IMR-90 (cell line): ENCODE results near the gene SSX2IP. TPM values are rescaled to one million over a fixed set of nuclear protein-coding genes. Genes with fewer than 3 reads are reported as not detected.
A peak's percentile ranks its signal among the peaks of the same experiment; 100 is the strongest.

Experiments
- ATAC-seq: fragments of 200-7000 bp; cut with Tn5 transposase; 2 replicates; pipeline ENCODE4 v1.9.1; 2020; ENCODE audit warnings: low read depth, mild to moderate bottlenecking, moderate library complexity
- BruUV-seq: library from RNA; stranded (reverse); fragments of 400-500 nt; replicated peaks from 2 replicates; lab custom pipeline; 2021; lab: Mats Ljungman, UMichigan
- CTCF ChIA-PET: fragments of 300-600 bp; formaldehyde crosslinking; extraction: SDS; loops from one replicate; lab custom pipeline; 2021; ENCODE audit warnings: antibody characterized with exemption; lab: Yijun Ruan, JAX
- POLR2A ChIA-PET: fragments of 300-600 bp; sonication (Branson Sonifier 250); formaldehyde crosslinking; loops from one replicate; lab custom pipeline; 2022; ENCODE audit warnings: antibody characterized with exemption; ENCODE audit not compliant: unreplicated experiment; lab: Charles Lee
- DNase-seq: peaks from one replicate; pipeline ENCODE4 v3.0.0; 2013
- H2AFZ ChIP-seq: replicated peaks from 2 replicates; pipeline ENCODE3; 2013; ENCODE audit warnings: low read length, mild to moderate bottlenecking; ENCODE audit not compliant: poor library complexity
- H2AK5ac ChIP-seq: 2 replicates; pipeline ENCODE4 v1.6.1; 2013; ENCODE audit warnings: low read depth, low read length, inconsistent platforms
- H2AK9ac ChIP-seq: replicated peaks from 2 replicates; pipeline ENCODE3; 2013; ENCODE audit warnings: mild to moderate bottlenecking, low read depth, low read length, moderate library complexity; ENCODE audit not compliant: poor library complexity
- H2BK120ac ChIP-seq: 2 replicates; pipeline ENCODE4 v1.6.1; 2013; ENCODE audit warnings: low read depth, low read length, inconsistent platforms
- H2BK15ac ChIP-seq: 3 replicates; pipeline ENCODE4 v1.6.1; 2013; ENCODE audit warnings: low read depth, low read length, inconsistent platforms
- H2BK20ac ChIP-seq: 2 replicates; pipeline ENCODE4 v1.6.1; 2013; ENCODE audit warnings: low read depth, mild to moderate bottlenecking, inconsistent platforms, low read length, moderate library complexity
- H2BK5ac ChIP-seq: 2 replicates; pipeline ENCODE4 v1.6.1; 2013; ENCODE audit warnings: mild to moderate bottlenecking, low read depth, low read length, inconsistent platforms; ENCODE audit not compliant: poor library complexity, severe bottlenecking
- H3K14ac ChIP-seq: replicated peaks from 2 replicates; pipeline ENCODE4 v1.6.1; 2013; ENCODE audit warnings: low read depth, low read length, inconsistent platforms
- H3K18ac ChIP-seq: 2 replicates; pipeline ENCODE4 v1.6.1; 2013; ENCODE audit warnings: low read depth, low read length, control low read depth
- H3K23ac ChIP-seq: 2 replicates; pipeline ENCODE4 v1.6.1; 2013; ENCODE audit warnings: low read depth, low read length, inconsistent platforms
- H3K27ac ChIP-seq: 2 replicates; pipeline ENCODE4 v1.5.1; 2013; ENCODE audit warnings: mild to moderate bottlenecking, control low read depth, low read length; ENCODE audit not compliant: insufficient read depth
- H3K27me3 ChIP-seq: 2 replicates; pipeline ENCODE4 v1.6.1; 2013; ENCODE audit warnings: low read length; ENCODE audit not compliant: control insufficient read depth, insufficient read depth
- H3K36me3 ChIP-seq: 2 replicates; pipeline ENCODE4 v1.6.1; 2013; ENCODE audit warnings: low read length, mixed read lengths; ENCODE audit not compliant: control insufficient read depth, insufficient read depth
- H3K4ac ChIP-seq: 2 replicates; pipeline ENCODE4 v1.6.1; 2013; ENCODE audit warnings: low read depth, low read length, inconsistent platforms
- H3K4me1 ChIP-seq: 2 replicates; pipeline ENCODE4 v1.6.1; 2013; ENCODE audit warnings: low read length, mixed read lengths; ENCODE audit not compliant: control insufficient read depth, insufficient read depth
- H3K4me2 ChIP-seq: 2 replicates; pipeline ENCODE4 v1.6.1; 2013; ENCODE audit warnings: low read depth, mild to moderate bottlenecking, control low read depth, low read length, moderate library complexity
- H3K4me3 ChIP-seq: 2 replicates; pipeline ENCODE4 v1.5.1; 2013; ENCODE audit warnings: low read depth, mild to moderate bottlenecking, control low read depth, low read length, moderate library complexity; ENCODE audit not compliant: insufficient read depth
- H3K56ac ChIP-seq: 2 replicates; pipeline ENCODE4 v1.6.1; 2013; ENCODE audit warnings: low read length, inconsistent platforms; ENCODE audit not compliant: insufficient read depth; ENCODE audit errors: extremely low read depth
- H3K79me1 ChIP-seq, 2 experiments: 2 replicates each; pipeline ENCODE4 v1.6.1; 2013; ENCODE audit warnings: low read length in 2 of 2, inconsistent platforms in 1 of 2, low read depth in 1 of 2
- H3K9ac ChIP-seq: 2 replicates; pipeline ENCODE4 v1.6.1; 2013; ENCODE audit warnings: low read depth, low read length, control low read depth
- H3K9me1 ChIP-seq: 2 replicates; pipeline ENCODE4 v1.6.1; 2013; ENCODE audit warnings: low read length, inconsistent platforms; ENCODE audit not compliant: insufficient read depth
- H3K9me3 ChIP-seq: 2 replicates; pipeline ENCODE4 v1.6.1; 2013; ENCODE audit warnings: low read length; ENCODE audit not compliant: control insufficient read depth, insufficient read depth
- H4K20me1 ChIP-seq: 2 replicates; pipeline ENCODE4 v1.6.1; 2013; ENCODE audit warnings: low read length, inconsistent platforms; ENCODE audit not compliant: insufficient read depth
- H4K5ac ChIP-seq: 2 replicates; pipeline ENCODE4 v1.6.1; 2013; ENCODE audit warnings: mild to moderate bottlenecking, low read depth, low read length, control low read depth
- H4K8ac ChIP-seq, 2 experiments: 2 replicates each; pipeline ENCODE4 v1.6.1; 2013; ENCODE audit warnings: low read depth in 2 of 2, low read length in 2 of 2, control low read depth in 1 of 2, inconsistent platforms in 1 of 2
- H4K91ac ChIP-seq: 2 replicates; pipeline ENCODE4 v1.6.1; 2013; ENCODE audit warnings: low read depth, low read length, inconsistent platforms; ENCODE audit not compliant: insufficient read depth
- RAD21 ChIP-seq: IDR thresholded peaks from 2 replicates; pipeline ENCODE4 v1.6.1; 2012; ENCODE audit warnings: low read length, improper control_type of control experiment
- RFX5 ChIP-seq: IDR thresholded peaks from 2 replicates; pipeline ENCODE4 v1.8.0; 2012; ENCODE audit warnings: low read depth, mild to moderate bottlenecking, low read length, moderate library complexity
- SMC3 ChIP-seq: fragments of 150-350 bp; IDR thresholded peaks from 2 replicates; pipeline ENCODE4 v1.6.1; 2016; ENCODE audit warnings: low read depth, mild to moderate bottlenecking, antibody characterized with exemption, low read length, moderate library complexity
- WGBS, 2 experiments: methylation state at CpG; one replicate each; pipeline versions ENCODE4 v1.1.5 to v1.1.7; 2013; ENCODE audit warnings: missing lambda C conversion rate in 2 of 2; ENCODE audit not compliant: insufficient read length in 1 of 2; ENCODE audit errors: extremely low coverage in 2 of 2; 5-methylcytosine and 5-hydroxymethylcytosine counted together
- dilution Hi-C: fragments of 300-500 bp; cut with HindIII; formaldehyde crosslinking; loops from one replicate; pipeline ENCODE4 v1.14.3; 2018; ENCODE audit warnings: low sequenced_read_pairs; ENCODE audit not compliant: unreplicated experiment
- in situ Hi-C: fragments of 300-500 bp; cut with MboI; formaldehyde crosslinking; loops from 3 replicates; pipeline ENCODE4 v1.14.3; 2019; ENCODE audit warnings: low sequenced_read_pairs, inconsistent platforms, mixed read lengths
- intact Hi-C: fragments of 100-400 bp; cut with micrococcal nuclease; formaldehyde crosslinking; loops from 2 replicates; pipeline ENCODE4 v1.10.0; 2022
- polyA plus RNA-seq, 3 experiments: library from polyadenylated mRNA; depleted of rRNA; stranded (reverse); fragments of >200 nt; gene quantifications; 2 replicates each; pipeline ENCODE4 v1.2.3, GENCODE V29; 2012; ENCODE audit warnings: low replicate concordance in 1 of 3
- total RNA-seq: library from RNA; depleted of rRNA; stranded (reverse); fragments of >200 nt; gene quantifications from 2 replicates; pipeline ENCODE4 v1.2.3, GENCODE V29; 2012
- TF ChIP-seq, protein P1 (sequence below): fragments of 150-350 bp; IDR thresholded peaks from 2 replicates; pipeline ENCODE4 v1.6.1; 2016; ENCODE audit warnings: low read depth, mild to moderate bottlenecking, low read length, moderate library complexity, borderline replicate concordance

SSX2IP gene
- total and polyA plus RNA-seq, 2 of the 4 experiments (the other 2 are of a cell fraction) = 7.7 to 13.4 TPM

DNA sequence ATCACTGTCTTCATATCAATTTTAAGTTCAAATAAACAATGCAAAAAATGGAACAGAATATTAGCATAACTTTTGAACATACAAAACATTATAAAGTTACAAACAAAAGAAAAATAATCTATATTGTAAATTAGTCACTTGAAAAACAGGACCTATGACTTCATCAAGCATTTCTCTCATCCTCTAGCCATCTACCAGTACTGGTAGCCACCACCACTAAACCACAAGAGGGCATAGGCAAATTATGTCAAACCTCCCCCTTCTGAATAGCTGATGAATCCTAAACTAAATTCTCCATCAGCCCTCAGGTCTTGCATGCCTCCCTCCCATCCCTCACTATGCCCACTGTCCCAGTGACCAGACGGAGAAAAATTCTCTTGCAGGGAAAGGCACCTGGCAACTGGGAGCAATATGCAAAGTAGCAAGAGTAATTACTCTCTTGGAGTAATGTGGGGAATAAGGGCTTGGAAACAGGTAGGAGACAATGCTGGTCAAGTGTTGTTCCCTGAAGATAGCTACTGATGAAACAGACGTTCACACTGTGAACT is 37.1 kb downstream of the SSX2IP start:
- Histone ChIP-seq H2BK5ac (no peak overlapping the region), H3K56ac (no peak overlapping the region), H3K27me3 (no peaks in the 10 kb centered on the region), H2BK15ac (no peak overlapping the region), H3K14ac (no peak overlapping the region), H2BK20ac (no peak overlapping the region), H3K4me3 (no peak overlapping the region), H3K36me3 (peaks cover 20% of the 10 kb centered on the region), H3K9ac (no peak overlapping the region), H2AFZ (no peak overlapping the region), H2AK5ac (no peak overlapping the region), H3K9me3 (no peaks in the 10 kb centered on the region), H3K18ac (no peak overlapping the region), H3K4me2 (no peak overlapping the region), H2AK9ac (no peak overlapping the region), H4K20me1 (no peaks in the 10 kb centered on the region), H3K79me1 (peaks cover 0 to 3% of the 10 kb centered on the region in 2 experiments; a peak in 1 of 4 replicates), H3K9me1 (peaks cover 2% of the 10 kb centered on the region; the same call in 1 of the 2 replicates), H3K4ac (no peak overlapping the region), H3K23ac (no peak overlapping the region), H3K27ac (no peak overlapping the region), H4K91ac (no peak overlapping the region), H4K5ac (no peak overlapping the region), H4K8ac (no peak overlapping the region), H2BK120ac (no peak overlapping the region), H3K4me1 (peaks cover 2% of the 10 kb centered on the region)
- intact Hi-C loops = no loop called here
- DNase-seq (peak; percentile 59), ATAC-seq (peak; percentile 53)
- dilution Hi-C loops = no loop called here
- BruUV-seq = no TSS peak
- no CpG with 5 or more reads among the region's 2 CpGs for WGBS, 2 experiments
- CTCF ChIA-PET = no interaction called here
- TF ChIP-seq RAD21 = 0 out of 2 replicates have a peak, but pooled peaks have one; percentile 10
- 0 out of 2 replicates have a peak, but pooled peaks have one; percentile 10 for TF ChIP-seq SMC3
- TF ChIP-seq RFX5 = no peak
- TF ChIP-seq, protein P1, sequence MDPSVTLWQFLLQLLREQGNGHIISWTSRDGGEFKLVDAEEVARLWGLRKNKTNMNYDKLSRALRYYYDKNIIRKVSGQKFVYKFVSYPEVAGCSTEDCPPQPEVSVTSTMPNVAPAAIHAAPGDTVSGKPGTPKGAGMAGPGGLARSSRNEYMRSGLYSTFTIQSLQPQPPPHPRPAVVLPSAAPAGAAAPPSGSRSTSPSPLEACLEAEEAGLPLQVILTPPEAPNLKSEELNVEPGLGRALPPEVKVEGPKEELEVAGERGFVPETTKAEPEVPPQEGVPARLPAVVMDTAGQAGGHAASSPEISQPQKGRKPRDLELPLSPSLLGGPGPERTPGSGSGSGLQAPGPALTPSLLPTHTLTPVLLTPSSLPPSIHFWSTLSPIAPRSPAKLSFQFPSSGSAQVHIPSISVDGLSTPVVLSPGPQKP = no peak
- POLR2A ChIA-PET = no interaction called here
- in situ Hi-C loops = no loop called here
